OCI-LY1 (cell line): Measurements from ENCODE around the gene ANXA6.

Experiments
- H2AFZ ChIP-seq: fragments of 200-600 bp; sonication (generic), shearing (Covaris generic); 2 replicates; pipeline ENCODE4 v1.6.0; 2014; ENCODE audit warnings: antibody characterized with exemption, mild to moderate bottlenecking, low read length
- H3F3A ChIP-seq: fragments of 200-600 bp; sonication (generic), shearing (Covaris generic); 2 replicates; pipeline ENCODE4 v1.6.0; 2014; ENCODE audit warnings: mild to moderate bottlenecking, antibody characterized with exemption, low read length, moderate library complexity; ENCODE audit not compliant: insufficient read depth
- H3K27ac ChIP-seq: fragments of 200-600 bp; sonication (generic); 2 replicates; pipeline ENCODE4 v1.5.1; 2014; ENCODE audit warnings: low read length, mixed run types, mild to moderate bottlenecking, low read depth; ENCODE audit not compliant: poor library complexity, severe bottlenecking
- H3K27me3 ChIP-seq: fragments of 200-600 bp; sonication (generic); 2 replicates; pipeline ENCODE4 v1.6.0; 2014; ENCODE audit warnings: antibody characterized with exemption, mild to moderate bottlenecking, low read length, moderate library complexity; ENCODE audit not compliant: insufficient read depth
- H3K36me3 ChIP-seq: fragments of 200-600 bp; sonication (generic); 2 replicates; pipeline ENCODE4 v1.6.1; 2014; ENCODE audit warnings: mild to moderate bottlenecking, antibody characterized with exemption, low read length, moderate library complexity, mixed read lengths; ENCODE audit not compliant: insufficient read depth
- H3K4me1 ChIP-seq: fragments of 200-600 bp; sonication (generic); 2 replicates; pipeline ENCODE4 v1.5.1; 2014; ENCODE audit warnings: mild to moderate bottlenecking, low read length, moderate library complexity; ENCODE audit not compliant: insufficient read depth, severe bottlenecking
- H3K4me2 ChIP-seq: fragments of 200-600 bp; sonication (generic), shearing (Covaris generic); 2 replicates; pipeline ENCODE4 v1.6.1; 2014; ENCODE audit warnings: low read length
- H3K4me3 ChIP-seq: fragments of 200-600 bp; sonication (generic); 2 replicates; pipeline ENCODE4 v1.5.1; 2014; ENCODE audit warnings: low read length, low read depth, mild to moderate bottlenecking, mixed read lengths; ENCODE audit not compliant: poor library complexity, severe bottlenecking
- H3K79me2 ChIP-seq: fragments of 200-600 bp; shearing (Covaris generic); 2 replicates; pipeline ENCODE4 v1.6.1; 2016; ENCODE audit warnings: mixed run types, low read length, mixed read lengths; ENCODE audit not compliant: insufficient read depth
- H3K9ac ChIP-seq: fragments of 200-600 bp; sonication (generic), shearing (Covaris generic); 2 replicates; pipeline ENCODE4 v1.6.1; 2014; ENCODE audit warnings: mild to moderate bottlenecking, low read length, mixed read lengths
- H3K9me2 ChIP-seq: fragments of 200-600 bp; sonication (generic), shearing (Covaris generic); 2 replicates; pipeline ENCODE4 v1.6.1; 2014; ENCODE audit warnings: low read depth, mild to moderate bottlenecking, low read length, mixed read lengths
- H3K9me3 ChIP-seq: fragments of 200-600 bp; shearing (Covaris generic); 2 replicates; pipeline ENCODE4 v1.6.1; 2014; ENCODE audit warnings: low read length, mixed read lengths
- H4K20me1 ChIP-seq: fragments of 200-600 bp; sonication (generic), shearing (Covaris generic); 2 replicates; pipeline ENCODE4 v1.6.0; 2016; ENCODE audit warnings: mild to moderate bottlenecking, low read length; ENCODE audit not compliant: insufficient read depth
- EZH2 ChIP-seq: fragments of 200-600 bp; sonication (generic), shearing (Covaris generic); IDR thresholded peaks from 2 replicates; pipeline ENCODE4 v1.8.0; 2017; ENCODE audit warnings: borderline replicate concordance, mixed run types, mild to moderate bottlenecking, antibody characterized with exemption, low read length, moderate library complexity, mixed read lengths
- TF ChIP-seq, protein P1 (sequence below): fragments of 200-600 bp; sonication (generic), shearing (Covaris generic); IDR thresholded peaks from 2 replicates; pipeline ENCODE4 v1.5.1; 2017; ENCODE audit warnings: mild to moderate bottlenecking, antibody characterized with exemption, low read length, moderate library complexity, mixed read lengths

ANXA6 gene

DNA sequence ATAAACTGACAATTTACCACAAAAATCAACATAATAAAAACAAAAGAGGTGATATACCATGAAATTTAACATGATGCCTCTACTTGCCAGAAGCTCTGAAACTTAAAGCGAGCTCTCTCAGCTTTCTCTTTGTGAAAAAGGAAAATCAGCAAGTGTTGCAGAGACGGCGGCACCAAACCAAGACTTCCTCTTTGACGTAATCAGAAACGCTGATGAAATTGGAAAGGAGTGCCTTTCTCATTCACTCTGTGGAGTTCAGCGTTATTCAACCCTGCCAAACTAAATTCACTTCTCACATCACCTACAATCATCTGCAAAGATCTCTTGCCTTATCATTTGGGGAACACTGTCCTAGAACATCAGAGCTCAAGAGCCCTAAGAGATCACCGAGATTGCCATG is 32.2 kb downstream of the ANXA6 start:
- TF ChIP-seq, protein P1, sequence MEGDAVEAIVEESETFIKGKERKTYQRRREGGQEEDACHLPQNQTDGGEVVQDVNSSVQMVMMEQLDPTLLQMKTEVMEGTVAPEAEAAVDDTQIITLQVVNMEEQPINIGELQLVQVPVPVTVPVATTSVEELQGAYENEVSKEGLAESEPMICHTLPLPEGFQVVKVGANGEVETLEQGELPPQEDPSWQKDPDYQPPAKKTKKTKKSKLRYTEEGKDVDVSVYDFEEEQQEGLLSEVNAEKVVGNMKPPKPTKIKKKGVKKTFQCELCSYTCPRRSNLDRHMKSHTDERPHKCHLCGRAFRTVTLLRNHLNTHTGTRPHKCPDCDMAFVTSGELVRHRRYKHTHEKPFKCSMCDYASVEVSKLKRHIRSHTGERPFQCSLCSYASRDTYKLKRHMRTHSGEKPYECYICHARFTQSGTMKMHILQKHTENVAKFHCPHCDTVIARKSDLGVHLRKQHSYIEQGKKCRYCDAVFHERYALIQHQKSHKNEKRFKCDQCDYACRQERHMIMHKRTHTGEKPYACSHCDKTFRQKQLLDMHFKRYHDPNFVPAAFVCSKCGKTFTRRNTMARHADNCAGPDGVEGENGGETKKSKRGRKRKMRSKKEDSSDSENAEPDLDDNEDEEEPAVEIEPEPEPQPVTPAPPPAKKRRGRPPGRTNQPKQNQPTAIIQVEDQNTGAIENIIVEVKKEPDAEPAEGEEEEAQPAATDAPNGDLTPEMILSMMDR = no peak
- no peak for TF ChIP-seq EZH2
- Histone ChIP-seq H3K4me1 (peaks cover 40% of the 10 kb centered on the region), H3K36me3 (no peaks in the 10 kb centered on the region), H3K79me2 (no peaks in the 10 kb centered on the region), H4K20me1 (no peaks in the 10 kb centered on the region), H3K9ac (peak overlapping the region; percentile 16; the same call in 1 of the 2 replicates), H3K4me3 (no peak overlapping the region), H3K27me3 (no peaks in the 10 kb centered on the region), H3K4me2 (peak overlapping the region; percentile 37), H2AFZ (no peak overlapping the region), H3K27ac (peak overlapping the region; percentile 73), H3K9me3 (no peaks in the 10 kb centered on the region), H3K9me2 (no peaks in the 10 kb centered on the region), H3F3A (peaks cover 4% of the 10 kb centered on the region; the same call in 1 of the 2 replicates)

DNA sequence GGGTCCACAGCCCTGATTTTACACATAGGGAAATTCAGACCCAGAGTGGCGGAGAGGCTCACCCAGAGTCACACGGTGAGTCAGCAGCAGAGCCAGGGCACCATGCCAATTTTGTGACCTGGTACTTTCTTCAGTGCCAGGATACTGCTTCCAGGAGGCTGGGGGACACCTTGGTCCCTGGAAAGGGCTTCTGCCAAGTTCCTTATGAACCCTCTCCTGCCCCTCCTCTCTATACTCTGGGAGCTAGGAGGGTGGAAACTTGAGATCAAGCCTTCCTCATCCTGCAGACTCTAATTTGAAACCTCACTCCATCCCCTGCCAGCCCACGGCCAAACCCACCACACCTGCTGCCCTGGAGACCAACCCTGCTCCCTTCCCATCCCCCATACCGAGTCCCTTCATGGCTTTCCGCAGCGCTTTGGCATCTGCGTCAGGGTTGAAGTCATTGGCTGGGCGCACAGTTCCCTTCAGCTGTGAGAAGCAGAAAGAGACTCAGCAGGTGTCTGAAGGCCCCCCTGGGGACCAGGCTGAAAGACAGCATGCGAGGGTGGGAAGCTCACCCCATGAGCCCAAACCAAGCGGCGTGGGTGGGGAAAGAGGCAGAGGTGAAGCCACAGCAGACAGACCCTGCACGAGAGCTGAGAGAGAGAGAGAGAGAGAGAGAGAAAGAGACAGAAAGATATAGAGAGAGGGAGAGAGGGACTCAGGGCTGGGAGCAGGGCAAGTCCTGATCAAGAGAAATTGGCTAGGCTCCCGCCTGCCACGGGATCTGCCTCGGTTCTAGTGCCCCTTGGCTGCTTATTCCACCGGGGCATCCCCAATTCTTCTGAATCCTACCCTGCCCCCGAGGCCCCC is 33.5 kb downstream of the ANXA6 start:
- Histone ChIP-seq H3K4me3 (peak overlapping the region; percentile 1), H3K36me3 (no peaks in the 10 kb centered on the region), H3K9me2 (no peaks in the 10 kb centered on the region), H4K20me1 (no peaks in the 10 kb centered on the region), H3K9me3 (no peaks in the 10 kb centered on the region), H3K27ac (peak overlapping the region; percentile 73), H3F3A (peaks cover 4% of the 10 kb centered on the region; the same call in 1 of the 2 replicates), H3K4me1 (peaks cover 40% of the 10 kb centered on the region), H3K79me2 (no peaks in the 10 kb centered on the region), H3K4me2 (peak overlapping the region; percentile 37), H2AFZ (no peak overlapping the region), H3K9ac (peak overlapping the region; percentile 31; the same call in 1 of the 2 replicates), H3K27me3 (no peaks in the 10 kb centered on the region)
- TF ChIP-seq, protein P1 = no peak
- no peak for TF ChIP-seq EZH2

DNA sequence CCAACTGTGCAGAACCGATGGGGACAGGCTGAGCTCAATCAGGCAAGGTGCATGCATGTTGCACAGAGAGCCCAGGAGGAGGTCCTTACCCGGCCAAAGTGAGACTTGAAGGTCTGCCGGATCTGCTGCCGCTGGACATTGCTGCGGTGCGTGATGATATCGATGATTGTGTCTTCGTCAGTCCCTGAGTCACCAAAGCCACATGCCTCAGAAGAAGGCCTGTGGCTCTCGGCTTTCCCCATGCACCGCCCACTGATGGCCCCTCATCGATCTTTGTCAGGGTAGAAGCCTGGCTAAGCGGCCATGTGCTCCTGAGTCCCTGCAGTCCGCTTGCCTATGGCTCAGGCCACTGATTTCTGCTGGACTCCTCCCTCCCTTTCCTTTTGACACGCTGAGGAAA is 34.8 kb downstream of the ANXA6 start:
- Histone ChIP-seq H3F3A (peaks cover 4% of the 10 kb centered on the region; the same call in 1 of the 2 replicates), H3K27me3 (no peaks in the 10 kb centered on the region), H3K9me3 (no peaks in the 10 kb centered on the region), H3K4me3 (no peak overlapping the region), H3K36me3 (no peaks in the 10 kb centered on the region), H3K9me2 (no peaks in the 10 kb centered on the region), H3K4me1 (peaks cover 40% of the 10 kb centered on the region), H4K20me1 (no peaks in the 10 kb centered on the region), H3K27ac (peak overlapping the region; percentile 73), H3K9ac (no peak overlapping the region), H3K4me2 (no peak overlapping the region), H3K79me2 (no peaks in the 10 kb centered on the region), H2AFZ (no peak overlapping the region)
- TF ChIP-seq EZH2 = no peak
- TF ChIP-seq, protein P1 = no peak
